T47D (cell line): Measurements from ENCODE around the gene EMILIN3.

Source experiments
- DNase-seq, 2 experiments: peaks; one replicate each; pipeline versions ENCODE4 v3.0.0 to v3.0.0-alpha.2; 2011 to 2012; ENCODE audit warnings: low read depth in 1 of 2, low spot score in 1 of 2
- JUND ChIP-seq: IDR thresholded peaks from 2 replicates; pipeline ENCODE4 v1.6.1; 2012; ENCODE audit warnings: low read depth
- in situ Hi-C: cut with HindIII; loops from 2 replicates; pipeline ENCODE4 v1.10.0; 2016; ENCODE audit warnings: low sequenced_read_pairs, low pct_unique_long_range_greater_than_20kb

EMILIN3 gene

GRCh38 chr20:41357424-41358163, 9.0 kb downstream of the EMILIN3 start:
- DNase-seq = no peak
- TF ChIP-seq JUND = no peak
- in situ Hi-C loops = no loop called here

- no peak for TF ChIP-seq JUND
- DNase-seq = no peak
- in situ Hi-C loops = no loop called here
Measured at GRCh38 chr20:41356951-41357350, 9.7 kb downstream of the EMILIN3 start.

GRCh38 chr20:41355598-41356203, 10.9 kb downstream of the EMILIN3 start:
- no peak for TF ChIP-seq JUND
- no peak for DNase-seq
- in situ Hi-C loops = no loop called here

- in situ Hi-C loops = no loop called here
- DNase-seq = no peak
- no peak for TF ChIP-seq JUND
Measured at GRCh38 chr20:41355192-41355591, 11.4 kb downstream of the EMILIN3 start.

- TF ChIP-seq JUND = no peak
- no peak for DNase-seq
- in situ Hi-C loops = no loop called here
Measured at GRCh38 chr20:41353530-41353929, 13.1 kb downstream of the EMILIN3 start.

GRCh38 chr20:41352666-41353065, 14.0 kb downstream of the EMILIN3 start:
- no peak for DNase-seq
- in situ Hi-C loops = no loop called here

GRCh38 chr20:41352106-41352505, 14.5 kb downstream of the EMILIN3 start:
- TF ChIP-seq JUND = no peak
- DNase-seq = no peak
- in situ Hi-C loops = no loop called here

More at GRCh38 chr20:41352666-41353065, 14.0 kb downstream of the EMILIN3 start:
- no peak for TF ChIP-seq JUND

- in situ Hi-C loops = no loop called here
- DNase-seq = no peak
- TF ChIP-seq JUND = no peak
Measured at GRCh38 chr20:41350408-41350962, 16.1 kb downstream of the EMILIN3 start.

- no peak for DNase-seq
- TF ChIP-seq JUND = no peak
- in situ Hi-C loops = no loop called here
Measured at GRCh38 chr20:41349943-41350342, 16.7 kb downstream of the EMILIN3 start.

- DNase-seq = no peak
- TF ChIP-seq JUND = no peak
- in situ Hi-C loops = no loop called here
Measured at GRCh38 chr20:41349266-41349665, 17.4 kb downstream of the EMILIN3 start.

- in situ Hi-C loops = no loop called here
- DNase-seq = no peak
- no peak for TF ChIP-seq JUND
Measured at GRCh38 chr20:41348430-41349172, 18.0 kb downstream of the EMILIN3 start.

GRCh38 chr20:41347523-41348429, 18.8 kb downstream of the EMILIN3 start:
- TF ChIP-seq JUND = no peak
- DNase-seq = no peak
- in situ Hi-C loops = no loop called here
